NCI-H526 (cell line): ENCODE data around the gene KCNJ5.

Source experiments
- DNase-seq, 2 experiments: peaks; one replicate each; lab custom pipeline; 2025; lab: John Stamatoyannopoulos, UW

KCNJ5 gene

DNA sequence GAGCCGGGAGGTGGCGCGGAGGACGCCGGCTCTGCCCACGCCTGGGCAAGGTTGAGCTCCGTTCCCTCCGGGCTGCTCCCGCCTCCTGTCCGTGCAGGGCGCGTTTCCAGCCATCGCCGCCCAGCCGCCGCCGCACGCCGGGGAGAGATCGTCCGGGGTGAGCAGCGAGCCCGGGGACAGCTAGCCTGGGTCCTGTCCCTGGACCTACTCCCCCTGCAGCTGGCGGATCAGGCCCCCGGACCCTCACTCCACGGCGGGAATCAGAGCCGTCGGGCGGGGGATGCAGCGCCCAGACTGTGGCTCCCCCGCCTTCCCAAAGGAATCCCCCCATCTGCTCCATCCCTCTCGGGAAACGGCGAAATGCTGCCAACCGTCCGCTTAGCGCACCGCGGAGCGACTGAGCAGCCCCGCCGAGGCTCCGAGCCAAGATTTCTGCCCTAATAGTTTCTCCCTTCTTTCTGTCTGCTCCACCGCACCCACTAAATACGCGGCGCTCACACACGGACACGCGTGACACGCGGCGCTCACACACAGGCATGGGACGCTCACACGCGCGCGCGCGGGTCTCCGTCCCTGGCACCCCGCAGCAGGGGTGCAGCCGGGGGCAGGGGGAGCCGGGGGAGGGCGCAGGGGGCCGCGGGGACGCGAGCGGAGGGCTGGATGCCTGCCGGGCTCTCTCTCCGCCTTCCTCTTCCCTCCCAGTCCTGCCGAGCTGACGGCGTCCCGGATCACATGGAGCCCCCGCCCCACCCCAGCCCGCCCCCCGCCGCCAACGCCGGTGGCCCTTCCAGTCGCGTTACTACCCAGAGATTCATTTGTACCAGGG is at the start of gene KCNJ5:
TSS of gene KCNJ5 (plus strand) at position 814 of the 826 bp plus-strand sequence. CDS start 19,918 bp downstream, outside the sequence.
- peak; percentile 58 to 94 for DNase-seq

DNA sequence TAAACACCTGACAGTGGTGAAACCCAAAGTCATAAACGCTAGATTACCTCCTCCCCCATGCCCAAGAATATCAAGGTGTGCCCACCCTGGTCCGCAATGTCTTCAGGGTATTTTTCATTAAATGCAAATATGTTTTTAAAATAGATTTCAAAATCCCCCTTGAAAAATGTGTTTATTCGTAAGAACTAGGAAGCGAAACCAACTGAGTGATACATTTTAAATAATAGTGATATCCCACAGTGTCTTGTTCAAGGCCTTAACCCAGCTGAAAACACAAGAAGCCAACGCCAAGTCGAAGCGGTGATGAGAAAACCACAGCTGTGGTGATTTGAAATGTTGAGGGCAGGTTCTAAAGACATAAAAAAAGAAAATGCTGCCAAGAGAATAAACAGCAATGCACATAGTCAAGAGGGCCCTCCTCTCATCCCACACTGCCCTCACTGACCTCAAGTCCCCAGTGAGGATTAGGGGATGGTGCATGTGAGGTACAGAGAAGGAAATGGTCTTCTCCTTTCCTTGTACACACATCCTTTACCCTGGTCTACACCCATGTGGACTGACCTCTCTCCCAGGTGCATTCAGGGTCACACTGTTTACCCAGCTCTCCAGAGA is 49.6 kb upstream of the KCNJ5 start:
- no peak for DNase-seq

DNA sequence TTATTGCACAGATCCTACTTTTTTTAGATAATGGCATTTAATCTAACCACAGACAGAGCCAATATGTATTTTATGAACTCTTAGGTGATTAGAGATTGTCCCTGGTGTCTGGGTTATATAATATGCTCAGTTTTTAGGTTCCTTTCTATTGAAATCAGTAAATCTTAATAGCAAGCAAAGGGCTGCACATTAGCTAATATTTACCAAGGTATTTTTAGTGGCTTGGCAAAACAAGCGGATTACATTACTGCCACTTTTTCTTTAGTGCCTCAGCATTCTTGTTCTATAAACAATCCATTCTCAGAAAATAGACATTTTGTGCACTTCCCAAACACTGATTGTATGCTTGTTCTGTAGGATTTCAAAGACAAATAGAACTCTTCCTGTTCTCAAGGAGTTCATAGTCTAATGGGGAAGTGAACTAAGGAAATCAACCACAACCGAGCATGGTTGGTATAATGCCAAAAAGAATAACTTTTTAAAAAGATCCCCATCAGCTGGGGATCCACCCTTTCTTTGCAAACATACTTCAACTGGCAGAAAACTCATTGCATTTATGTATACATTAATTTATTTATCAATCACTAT is 47.9 kb upstream of the KCNJ5 start:
- no peak for DNase-seq

DNA sequence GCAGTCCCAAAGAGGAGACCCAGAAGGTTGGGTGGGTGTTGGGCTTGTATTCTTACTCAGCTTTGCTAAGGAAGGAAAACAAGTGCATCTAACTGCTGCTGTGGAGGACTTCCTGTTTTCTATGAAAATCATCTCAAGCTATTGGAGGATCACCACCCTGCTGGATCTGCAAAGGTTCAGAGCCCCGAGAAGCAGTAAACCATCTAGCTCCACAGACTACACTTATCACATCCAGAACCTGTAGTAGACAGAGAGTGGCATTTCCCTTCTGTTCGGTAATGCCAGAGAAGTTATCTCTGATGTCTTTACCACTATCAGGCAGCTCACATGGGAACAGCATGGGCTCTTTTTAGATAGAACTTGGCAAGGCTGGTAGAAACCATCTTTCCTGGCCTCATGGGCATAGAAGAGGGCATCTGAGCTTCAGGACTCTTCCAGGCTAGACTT is 45.8 kb upstream of the KCNJ5 start:
- no peak for DNase-seq

DNA sequence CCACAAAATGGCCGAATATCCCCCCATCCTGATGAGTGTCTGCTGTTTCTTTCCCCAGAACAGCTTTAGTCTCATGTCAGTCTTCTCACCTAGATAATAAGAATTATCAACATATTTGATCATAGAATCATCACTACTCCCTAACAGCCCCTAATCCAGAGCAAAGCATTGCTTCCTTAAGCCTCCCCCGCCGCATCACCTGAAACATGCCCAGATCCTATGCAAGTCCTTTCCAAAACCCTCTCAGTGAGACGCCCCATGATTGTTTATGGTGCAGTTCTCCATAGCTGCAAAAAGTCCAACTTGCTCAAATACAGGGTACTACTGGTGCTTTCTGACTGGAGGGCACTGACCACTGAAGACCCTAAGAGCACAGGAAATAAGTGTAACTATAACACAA is 44.2 kb upstream of the KCNJ5 start:
- DNase-seq, result no peak

DNA sequence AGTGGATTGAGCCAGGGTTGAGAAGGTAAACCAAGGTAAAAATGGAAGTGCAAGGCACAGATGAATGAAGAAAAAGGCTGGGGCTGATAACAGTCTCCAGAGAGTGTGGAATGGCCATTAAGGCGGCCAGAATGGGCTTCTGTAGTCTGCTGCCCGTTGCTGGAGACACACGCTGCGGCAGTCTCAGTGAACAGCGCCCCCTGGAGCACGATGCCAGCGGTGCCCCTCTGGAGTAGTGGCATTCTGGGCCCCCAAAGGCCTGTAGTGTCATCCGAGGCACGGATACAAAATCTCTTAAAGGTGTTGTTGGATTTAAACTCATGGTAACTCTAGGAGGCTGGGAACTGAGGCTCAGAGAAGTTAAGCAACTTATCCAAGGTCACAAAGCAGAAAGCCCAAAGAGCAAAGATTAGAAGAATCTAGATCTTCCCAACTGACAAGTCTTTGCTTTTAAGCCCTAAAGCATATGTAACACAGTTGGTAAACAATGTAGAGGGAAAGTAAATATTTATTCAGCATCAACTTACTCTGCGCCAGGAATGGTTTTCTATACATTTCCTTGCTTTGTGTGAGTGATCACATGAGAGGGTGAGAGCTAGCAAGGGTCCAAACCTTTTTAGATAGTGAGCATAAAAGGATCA is 42.2 kb upstream of the KCNJ5 start:
- DNase-seq, result peak; percentile 34 to 91

DNA sequence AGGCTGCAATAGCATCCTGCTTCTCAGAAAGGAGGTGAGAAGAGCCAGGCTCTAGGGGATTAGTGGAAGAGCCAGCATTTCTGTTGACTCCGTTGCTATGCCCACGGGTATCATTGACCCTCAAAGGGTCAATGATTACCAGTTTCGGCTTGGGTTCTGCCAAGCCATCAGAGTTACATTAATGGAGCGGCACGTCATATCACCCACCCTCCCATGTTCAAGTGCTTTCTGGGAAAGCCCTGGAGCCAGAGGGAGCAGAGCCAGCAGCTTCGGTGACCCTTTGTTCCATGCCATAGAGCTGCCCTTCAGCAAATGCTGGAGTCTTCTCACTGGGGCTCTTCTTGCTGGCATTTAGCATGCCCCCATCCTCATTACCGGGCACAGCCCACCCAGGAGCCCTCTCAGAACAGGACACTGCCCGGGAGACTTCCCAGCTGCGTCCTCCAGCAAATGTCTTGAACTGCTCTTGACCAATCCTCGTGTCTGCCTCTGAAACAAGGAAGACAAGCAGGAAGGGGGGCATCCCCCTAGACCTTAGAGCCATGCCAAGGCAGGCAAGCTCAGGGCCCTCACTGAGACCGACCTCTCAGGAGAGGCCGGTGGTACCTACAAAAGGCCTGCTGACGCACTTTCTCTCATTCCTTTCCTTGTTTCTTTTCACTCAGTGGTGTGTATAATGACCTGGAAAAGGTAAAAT is 38.7 kb upstream of the KCNJ5 start:
- no peak for DNase-seq

DNA sequence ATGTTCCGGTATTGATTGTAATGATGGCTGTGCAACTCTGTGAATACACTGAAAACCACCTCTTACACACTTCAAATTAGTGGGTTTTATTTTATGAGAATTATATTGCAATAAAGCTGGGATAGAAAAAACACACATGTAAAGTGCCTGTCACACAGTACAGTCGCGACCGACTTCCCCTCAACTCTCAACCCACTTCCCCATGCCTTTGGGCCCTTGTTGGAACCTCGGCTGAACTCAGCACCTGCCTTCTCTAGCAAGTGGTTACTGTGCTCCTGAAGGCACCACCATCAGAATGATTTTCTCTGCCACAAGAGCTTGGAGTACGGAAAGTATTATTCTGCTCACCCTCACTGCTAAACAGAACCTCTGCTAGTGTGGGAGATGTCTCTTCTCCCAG is 37.6 kb upstream of the KCNJ5 start:
- DNase-seq, result no peak

DNA sequence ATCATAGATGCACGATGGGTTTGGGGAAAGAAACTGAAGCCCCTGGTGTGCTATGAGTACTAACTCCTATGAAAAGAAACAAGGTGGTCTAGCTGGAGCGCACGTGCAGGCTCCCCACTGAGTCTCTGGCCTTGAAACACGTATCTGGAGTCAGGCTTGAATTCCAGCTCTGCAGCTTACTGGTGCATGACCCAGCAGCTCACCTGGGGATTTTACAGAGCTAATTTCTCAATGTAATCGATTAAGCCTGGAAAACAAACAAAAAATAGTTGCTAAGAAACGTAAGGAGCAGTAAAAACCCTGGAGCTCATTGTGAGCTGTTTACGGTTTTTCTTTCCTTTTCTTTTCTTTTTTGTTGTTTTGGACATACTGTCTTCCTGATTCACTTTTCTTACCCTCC is 36.3 kb upstream of the KCNJ5 start:
- DNase-seq, result no peak

DNA sequence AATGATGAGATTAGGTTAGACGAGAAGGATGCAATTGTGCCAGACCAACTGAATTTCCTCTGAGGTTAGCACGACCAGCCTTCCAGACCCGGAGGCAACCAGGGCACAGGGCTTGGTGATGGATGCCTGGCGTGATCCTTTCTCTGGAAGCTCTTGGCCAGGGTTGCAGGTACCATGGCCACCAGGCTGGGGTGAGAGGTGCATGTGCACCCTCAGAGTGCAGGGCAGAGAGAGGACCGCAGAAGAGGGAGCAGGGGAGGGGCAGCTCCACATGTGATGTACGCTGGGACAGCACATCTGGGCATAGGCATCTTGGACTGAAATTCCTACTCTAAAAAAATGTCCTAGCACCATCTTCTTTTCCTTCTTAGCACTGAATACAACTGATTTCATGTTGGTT is 34.9 kb upstream of the KCNJ5 start:
- DNase-seq, result no peak

DNA sequence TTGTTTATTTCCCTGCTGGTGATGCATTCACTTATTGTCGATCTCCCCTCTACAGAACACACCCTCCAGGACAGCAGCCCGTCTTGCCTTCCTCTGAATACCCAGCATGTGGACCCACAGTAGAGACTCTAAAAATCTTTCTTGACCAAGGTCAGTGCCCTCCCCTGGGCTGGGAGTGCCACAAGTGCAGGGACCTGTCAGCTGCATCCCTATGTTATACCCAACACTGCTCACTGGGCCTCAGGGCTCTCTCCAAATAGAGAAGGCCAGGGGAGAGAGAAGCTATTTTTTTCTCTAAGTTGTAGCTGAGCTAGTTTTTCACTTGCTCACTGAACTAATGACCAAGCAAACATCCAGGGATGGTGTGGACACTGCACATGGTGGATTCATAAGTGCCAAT is 33.8 kb upstream of the KCNJ5 start:
- DNase-seq, result no peak

DNA sequence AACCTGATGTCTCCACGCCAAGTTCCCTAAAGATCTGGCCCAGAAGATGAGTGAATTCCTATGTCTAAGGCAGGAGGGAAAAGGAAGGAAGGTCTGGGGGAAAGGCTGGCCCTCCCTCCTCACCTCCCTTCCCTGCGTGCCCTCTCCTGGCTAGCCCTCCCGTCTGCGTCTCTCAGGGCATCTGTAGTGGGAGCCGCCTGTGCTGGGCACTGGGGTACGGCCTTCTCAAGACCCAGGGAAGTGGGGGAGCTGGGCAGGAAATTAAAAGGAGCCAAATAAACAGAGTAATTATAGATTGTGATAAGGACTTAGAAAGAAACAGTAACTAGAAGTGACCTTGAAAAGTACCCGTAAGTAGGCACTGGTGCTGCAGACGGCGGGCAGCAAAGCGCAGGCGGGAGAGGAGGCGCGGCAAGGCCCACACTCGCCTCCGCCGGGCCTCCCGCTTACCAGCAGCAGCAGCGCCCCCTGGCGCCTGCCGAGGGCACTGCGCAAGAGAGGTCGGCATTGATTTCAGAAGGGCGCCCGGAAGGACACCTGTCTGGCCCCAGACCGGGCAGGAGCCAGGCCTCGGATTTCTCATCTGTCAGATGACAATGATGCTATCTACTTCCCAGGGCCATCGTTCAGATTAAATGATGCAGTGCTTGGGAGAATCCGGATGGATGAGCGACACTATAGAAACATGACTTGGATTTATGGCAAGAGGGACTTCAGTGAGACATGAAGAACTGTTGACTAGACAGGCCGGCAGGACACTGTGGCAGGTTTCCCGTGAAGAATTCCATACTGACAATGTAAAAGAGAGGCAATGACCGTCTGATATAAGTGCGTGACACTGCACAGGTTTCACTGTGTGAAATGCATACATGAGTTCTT is 31.4 kb upstream of the KCNJ5 start:
- peak; percentile 32 to 82 for DNase-seq

DNA sequence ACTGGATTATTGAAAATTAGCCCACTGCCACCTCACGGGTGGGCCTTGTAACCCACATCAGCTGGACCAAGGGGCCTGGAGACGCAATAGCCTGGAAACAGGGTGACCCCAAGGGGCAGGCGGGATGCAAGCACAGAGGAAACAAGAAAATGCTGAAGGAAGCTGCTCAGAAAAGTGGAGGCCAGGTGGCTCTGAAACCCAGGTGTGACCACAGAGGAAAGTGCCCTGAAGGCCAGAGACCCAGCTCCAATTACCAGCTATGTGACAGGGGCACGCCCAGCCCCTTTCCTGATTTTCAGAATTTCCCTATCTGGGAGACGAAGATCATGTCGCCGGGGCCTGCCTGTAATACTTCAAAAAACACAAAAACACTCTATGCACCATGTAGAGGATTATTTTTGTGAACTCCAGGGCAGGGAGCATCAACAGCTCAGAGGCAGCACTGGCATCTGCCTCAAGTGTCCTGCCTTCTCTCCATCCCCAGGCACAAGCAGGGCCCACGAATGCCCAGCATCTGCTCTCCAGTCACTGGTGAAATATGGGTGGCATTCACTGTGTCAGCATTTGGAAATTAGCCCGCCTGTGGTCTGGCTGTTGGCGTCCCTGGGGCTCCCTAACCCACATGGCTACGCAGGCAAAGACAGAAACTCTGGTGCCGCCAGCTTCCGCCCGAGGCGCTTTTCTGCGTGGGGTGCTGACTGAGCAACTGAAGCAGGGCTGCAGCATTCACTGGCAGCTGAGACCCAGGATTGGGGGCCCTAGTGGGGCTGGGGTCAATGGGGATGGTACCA is 30.4 kb upstream of the KCNJ5 start:
- DNase-seq, result no peak

DNA sequence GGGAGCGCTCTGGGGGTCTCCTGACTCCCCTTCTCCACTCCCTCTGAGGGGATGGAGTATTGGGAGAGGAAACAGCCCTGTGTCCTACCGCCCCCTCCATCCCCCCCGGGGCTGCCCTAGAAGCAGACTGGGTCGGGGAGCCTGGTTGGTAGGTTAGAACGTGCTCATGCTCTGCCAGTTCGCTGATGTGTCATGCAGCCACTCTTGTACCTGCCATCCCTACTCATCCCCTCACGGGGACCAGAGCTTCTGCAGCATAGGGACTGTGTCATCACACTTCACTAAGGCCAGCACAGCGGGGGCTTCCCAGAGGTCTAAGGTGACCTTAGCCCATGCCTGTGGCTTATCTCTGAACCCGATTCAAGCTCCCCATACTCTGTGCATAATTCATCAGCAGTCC is 28.8 kb upstream of the KCNJ5 start:
- no peak for DNase-seq

DNA sequence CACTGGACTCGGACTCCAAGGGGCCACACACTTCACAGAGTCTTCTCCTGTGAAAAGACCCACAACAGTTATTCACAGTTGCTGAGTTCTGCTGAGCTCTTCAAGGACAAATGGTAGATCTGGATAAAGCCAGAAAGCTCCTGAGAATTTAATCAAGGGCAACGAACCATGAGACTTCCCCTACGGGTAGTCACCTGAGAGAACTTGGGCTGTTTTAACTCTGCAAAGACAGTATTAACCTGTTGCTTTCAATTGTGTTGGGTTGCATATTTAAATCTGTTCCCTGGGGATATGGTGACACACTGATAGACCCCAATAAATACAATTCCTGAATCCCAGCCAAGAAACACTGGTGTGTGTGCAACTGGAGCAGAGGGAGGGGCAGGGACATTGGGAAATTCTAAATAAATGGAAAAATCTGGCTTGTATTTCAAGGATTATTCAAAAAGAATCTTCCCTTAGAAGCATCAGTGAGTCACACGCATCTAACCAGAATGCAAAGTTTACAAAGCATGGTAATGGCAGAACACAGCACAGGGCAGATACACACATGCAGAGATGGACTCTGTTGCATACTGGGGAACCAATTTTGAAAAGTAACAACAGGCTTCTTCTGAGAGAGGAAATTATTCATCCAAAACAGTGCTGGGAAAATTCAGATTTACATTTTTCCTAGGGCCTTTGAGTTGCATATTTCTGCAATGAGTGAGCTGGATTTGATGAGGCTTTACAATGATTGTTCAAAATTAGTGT is 28.1 kb upstream of the KCNJ5 start:
- no peak for DNase-seq

DNA sequence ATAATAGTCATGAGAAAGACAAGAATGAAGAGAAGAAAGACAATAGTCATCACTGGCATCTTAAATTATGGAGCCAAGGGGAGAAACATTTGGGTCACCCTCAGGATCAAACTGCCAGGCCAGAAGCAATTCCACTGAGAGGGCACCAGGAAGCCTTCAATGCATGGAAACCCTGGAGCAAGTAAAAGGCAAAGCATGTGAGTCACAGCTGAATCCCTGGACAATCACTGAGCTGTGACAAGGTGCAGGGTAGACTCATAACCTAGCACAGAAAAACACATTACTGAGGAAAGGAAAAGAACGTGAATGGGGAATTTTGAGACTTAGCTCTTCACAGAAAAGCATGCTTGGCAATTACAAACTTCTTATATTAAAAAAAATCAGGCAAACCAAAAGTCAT is 25.7 kb upstream of the KCNJ5 start:
- DNase-seq, result no peak

DNA sequence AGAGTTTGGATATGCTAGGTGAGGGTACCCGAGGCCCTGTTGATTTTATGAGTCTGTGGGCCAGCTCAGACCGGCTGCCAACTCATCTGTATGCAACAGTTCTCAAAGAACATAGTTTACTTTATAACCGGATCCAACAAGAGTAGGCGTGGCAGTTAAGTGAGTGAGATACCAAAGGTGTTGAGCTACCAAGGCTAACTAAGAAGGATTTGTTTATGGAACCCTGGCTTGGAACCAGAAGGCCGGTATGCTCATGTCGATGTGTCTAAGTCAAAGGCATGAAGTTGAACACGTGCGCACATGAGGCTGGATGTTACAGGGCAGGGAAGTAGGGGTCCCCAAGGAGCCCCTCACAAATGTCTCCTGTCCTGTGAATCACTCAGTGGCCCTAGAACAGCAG is 23.9 kb upstream of the KCNJ5 start, which contains the start of gene KCNJ1:
TSS of gene KCNJ1 (minus strand) at position 20 of the 400 bp plus-strand sequence. CDS start 27,053 bp downstream, outside the sequence.
- DNase-seq, result peak; percentile 37 to 50

DNA sequence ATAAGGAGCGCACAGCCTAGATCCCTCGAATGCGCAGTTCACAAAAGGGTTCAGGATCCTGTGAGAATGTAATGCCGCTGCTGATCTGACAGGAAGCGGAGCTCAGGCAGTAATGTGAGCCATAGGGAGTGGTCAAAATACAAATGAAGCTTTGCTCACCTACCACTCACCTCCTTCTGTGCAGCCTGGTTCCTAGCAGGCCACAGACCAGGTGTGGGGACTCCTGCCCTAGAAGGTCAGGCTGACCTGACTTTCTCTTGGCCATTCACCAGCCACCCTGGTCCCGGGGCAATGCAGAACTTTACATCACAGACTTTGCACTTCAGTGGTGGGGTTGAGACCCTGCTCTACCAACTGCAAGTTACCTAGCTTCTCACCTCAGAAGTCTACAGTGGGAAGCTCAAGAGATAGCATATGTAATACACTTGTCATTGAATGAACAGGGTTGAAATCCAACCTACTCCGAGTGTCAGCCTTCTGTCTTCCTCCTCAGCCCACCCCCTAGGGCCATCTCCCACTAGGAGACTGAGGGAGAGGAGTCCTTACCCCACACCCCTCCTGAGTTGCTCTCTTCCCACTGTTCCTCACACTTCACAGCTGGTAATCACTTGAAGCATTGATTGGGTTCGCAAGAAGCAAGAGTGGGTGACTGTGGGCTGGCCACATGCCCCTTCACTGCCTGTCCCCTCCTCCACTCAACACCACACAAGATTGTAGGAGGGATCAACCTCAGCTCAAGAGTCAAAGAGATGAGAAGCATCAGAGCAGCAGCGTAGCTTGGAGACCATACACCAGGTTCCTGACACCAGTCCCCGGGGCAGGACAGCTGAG is 22.1 kb upstream of the KCNJ5 start:
- peak; percentile 28 to 44 for DNase-seq
